HG02981 (cell line): ENCODE results near the gene AOPEP.

ENCODE experiments used
- ATAC-seq: cut with Tn5 transposase; IDR thresholded peaks from one replicate; pipeline ENCODE4 v1.9.1; 2021; ENCODE audit warnings: mild to moderate bottlenecking, moderate library complexity; ENCODE audit not compliant: unreplicated experiment

Gene AOPEP

GRCh38 chr9:95028853-95029219 is 302.3 kb downstream of the AOPEP start:
- no peak for ATAC-seq

- no peak for ATAC-seq
These were observed 302.8 kb downstream of the AOPEP start for GRCh38 chr9:95029288-95029687.

DNA sequence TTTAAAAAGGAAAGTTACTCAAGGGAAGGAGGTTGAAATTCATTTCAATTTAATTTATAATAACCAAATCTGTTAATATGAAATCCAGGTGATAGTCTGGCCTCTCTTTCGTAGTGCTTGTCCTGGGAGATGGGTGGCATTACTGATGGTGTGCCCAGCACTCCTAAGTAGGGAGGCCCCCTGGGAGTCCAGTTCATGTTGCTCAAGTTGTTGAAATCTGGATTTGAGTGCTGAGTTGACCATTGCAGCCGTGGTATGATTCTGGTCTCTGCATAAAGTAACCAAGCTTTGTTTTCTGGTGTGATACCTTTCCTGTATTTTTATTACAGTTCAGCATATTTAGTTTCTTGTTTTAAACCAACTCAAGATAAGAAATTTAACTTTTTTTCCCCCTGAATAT is 303.2 kb downstream of the AOPEP start:
- no peak for ATAC-seq

GRCh38 chr9:95030344-95030743 is 303.8 kb downstream of the AOPEP start:
- no peak for ATAC-seq

GRCh38 chr9:95030920-95031642 is 304.6 kb downstream of the AOPEP start:
- ATAC-seq = no peak

DNA sequence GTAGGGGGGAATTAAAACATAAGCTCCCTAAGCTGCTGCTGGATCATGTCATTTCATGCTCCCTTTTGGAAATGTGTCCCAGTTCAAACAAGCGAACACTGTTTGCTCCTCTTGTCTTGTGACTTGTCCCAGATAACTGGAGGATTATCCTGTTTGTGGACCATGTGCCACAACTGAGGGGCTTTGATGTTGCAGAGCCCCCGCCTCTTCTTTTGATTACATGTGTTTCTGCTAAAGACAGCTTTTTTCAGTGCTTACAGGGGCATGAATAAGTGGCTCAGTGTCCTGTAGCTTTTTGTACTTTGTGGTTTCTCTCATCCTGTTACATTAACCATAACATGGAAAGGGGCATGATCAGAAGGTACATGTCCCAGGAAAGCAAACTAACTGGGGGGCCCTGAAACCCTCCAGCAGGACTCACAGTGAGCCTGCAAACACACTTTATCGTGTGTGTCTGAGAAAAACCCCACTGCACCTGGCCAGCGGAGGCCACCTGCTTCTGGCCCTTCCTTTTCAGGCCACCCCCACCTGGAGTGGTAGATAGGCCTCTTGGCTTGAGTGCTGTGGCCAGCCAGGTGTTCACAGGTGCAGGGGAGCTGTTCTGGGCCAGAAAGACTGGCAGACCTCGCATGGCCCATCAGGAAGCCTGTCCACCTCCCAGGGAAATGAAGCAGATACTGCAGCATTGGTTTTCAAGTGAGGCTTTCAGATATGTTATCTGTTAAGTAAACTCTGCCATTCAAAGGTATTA is 305.4 kb downstream of the AOPEP start:
- ATAC-seq = no peak

DNA sequence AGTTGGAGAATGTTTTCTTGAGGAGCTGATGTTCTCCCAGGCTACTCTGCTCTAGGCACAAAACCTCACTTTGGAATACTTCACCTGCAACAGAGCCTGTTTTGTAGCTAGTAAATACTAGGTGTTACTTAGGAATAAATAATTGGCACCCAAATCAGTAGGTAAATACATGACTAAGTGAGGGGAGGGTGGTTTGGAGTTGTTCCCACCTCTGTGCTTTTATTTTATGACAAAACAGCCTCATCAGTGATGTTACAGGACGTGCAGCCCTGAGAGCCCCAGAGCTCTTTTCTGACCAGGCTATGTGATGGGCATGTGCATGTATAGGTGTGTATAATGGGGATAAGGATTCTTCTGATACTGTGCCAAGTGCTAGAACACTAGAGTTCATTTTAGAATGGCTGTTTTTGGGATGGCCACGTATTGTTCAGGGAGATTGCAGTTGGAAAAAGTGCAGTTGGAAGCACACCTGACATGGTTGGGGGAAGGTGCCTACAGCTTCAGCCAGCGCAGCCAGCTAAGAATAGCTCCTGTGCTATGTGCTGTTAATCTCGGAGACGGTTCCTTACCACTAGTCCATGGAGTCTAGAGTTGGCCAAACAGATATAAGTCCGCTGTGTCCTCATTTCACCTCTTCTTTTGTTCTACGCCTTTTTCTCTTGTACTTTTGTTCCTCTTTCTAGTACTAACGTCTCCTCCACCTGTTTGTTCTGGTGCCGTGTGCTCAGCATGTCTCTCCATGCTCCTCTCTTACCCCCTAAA is 306.3 kb downstream of the AOPEP start:
- no peak for ATAC-seq

GRCh38 chr9:95035846-95036245 is 309.3 kb downstream of the AOPEP start:
- no peak for ATAC-seq

DNA sequence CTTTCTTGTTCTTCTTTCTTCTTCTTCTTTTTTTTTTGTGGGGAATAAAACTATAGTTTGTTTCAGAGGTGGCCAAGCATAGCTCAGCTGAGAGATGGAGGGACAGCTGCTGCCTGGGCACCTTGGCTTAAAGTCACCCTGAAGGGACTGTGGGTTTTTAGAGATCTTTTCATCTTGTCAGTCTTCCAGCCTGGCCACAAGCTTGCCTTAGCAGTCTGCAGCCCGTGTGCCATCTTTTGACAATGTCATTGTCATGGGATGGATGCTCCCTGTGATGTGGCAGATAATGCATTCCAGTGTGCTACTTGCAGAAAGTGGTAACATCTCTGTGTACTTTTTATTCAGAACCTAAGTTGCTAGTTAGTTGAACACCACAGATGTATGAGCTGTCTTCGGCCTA is 310.2 kb downstream of the AOPEP start:
- no peak for ATAC-seq

GRCh38 chr9:95037789-95038521 is 311.5 kb downstream of the AOPEP start:
- ATAC-seq = no peak

DNA sequence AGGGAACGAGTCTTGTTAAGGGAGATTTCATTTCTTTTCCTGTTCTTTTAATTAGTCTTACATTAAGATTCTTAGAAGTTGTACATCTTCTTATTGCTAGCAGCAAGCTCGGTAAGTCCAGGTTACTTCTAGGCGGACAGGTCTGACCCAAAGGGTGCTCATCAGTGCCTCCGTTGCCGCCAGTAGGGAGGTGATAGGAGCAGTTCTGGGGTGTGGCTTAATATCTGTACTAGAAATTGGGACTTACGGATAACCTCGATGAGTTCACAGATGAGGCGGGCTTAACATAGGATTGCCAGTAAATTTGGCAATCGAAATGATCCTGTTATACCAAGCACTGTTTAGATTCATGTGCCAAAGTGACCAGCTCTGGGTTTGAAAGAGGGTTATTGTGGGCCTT is 312.2 kb downstream of the AOPEP start:
- ATAC-seq = no peak

DNA sequence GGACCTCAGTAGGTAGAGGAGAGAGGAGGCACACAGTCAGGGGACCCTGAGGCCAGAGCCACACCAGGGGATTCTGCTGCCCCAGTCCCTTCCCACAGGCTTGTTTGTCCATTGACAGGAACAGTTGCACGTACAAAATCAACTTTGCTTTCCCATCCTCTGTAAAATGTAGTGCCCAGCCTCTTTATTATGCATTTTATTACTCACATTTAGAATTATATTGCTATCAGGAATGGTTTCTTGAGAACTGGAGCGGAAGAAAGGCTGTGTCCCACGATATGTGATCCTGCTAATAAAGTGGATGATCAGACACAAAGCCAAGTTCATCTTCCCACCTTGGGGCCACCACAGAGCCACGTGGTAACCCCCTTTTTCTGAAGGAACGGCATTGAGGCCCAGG is 313.6 kb downstream of the AOPEP start:
- ATAC-seq = no peak

DNA sequence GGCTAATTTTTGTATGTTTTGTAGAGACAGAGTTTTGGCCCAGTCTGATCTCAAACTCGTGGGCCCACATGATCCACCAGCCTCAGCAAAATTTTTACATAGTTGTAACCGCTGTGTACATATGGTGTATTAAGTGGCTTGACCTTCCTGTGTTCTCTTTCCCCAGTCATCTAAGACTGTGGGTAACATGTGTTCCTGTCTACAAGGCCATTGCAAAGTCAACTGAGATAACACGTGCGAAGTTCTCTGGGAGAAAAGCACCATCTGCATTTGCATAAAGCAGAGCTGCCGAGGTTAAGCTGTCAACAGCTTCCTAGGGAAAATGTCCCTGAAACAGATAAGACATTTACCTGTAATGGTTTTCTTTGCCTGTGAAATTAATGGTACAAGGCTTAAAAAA is 317.3 kb downstream of the AOPEP start:
- ATAC-seq = no peak

- no peak for ATAC-seq
These were observed 318.4 kb downstream of the AOPEP start for GRCh38 chr9:95044731-95045508.

DNA sequence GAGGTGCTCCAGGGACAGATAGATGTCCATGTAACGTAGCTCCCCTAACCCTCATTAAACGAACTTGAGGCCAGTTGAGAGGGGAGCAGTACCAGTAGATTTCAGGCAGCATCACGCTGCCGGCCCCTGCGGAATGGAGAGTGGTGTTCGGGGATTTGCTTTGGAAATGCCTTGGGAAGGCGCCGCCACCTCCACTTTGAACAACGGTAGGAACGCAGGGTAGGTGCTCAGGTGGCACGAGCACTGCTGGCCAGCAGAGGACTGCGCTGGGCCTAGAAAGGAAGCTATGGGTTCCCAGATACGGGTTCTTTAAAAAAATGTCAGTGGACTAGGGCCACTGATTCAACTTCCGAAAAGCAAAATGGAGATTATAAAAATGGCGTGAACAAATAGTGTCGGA is 319.3 kb downstream of the AOPEP start:
- ATAC-seq = no peak

DNA sequence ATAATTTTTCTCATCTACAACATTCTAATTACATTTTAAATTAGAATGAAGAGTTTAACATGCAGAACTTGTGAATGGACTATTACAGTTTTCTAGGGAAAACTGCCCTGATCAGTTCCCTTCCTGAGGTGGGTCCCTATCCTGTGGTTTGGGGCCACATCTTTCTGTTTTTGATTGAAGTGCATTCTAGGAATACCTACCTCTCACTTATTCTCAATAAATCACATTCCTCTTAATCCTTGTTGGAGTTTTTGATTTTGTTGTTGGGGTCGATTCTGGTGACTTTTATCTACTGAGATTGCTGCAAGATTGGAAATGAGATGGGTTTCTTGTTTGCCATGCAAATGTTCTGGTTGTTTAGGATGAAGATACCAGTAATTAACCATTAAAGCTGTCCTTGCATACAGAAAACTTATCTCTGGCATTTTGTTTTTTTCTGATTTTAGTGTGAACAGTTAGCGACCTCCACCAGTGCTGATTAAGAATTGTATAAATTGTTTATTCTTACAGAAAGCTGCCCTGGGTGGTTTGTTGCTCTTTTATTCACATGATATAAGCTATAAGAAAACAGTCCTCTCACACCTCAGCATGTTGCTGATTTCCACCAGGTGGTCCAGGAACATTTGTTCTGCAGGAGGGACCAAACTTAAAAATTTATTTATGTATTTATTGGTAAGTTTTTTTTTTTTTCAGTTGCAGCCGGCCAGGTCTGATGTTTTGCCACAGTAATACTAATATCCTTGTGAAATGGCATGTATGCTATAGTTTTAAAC is 321.1 kb downstream of the AOPEP start:
- no peak for ATAC-seq

DNA sequence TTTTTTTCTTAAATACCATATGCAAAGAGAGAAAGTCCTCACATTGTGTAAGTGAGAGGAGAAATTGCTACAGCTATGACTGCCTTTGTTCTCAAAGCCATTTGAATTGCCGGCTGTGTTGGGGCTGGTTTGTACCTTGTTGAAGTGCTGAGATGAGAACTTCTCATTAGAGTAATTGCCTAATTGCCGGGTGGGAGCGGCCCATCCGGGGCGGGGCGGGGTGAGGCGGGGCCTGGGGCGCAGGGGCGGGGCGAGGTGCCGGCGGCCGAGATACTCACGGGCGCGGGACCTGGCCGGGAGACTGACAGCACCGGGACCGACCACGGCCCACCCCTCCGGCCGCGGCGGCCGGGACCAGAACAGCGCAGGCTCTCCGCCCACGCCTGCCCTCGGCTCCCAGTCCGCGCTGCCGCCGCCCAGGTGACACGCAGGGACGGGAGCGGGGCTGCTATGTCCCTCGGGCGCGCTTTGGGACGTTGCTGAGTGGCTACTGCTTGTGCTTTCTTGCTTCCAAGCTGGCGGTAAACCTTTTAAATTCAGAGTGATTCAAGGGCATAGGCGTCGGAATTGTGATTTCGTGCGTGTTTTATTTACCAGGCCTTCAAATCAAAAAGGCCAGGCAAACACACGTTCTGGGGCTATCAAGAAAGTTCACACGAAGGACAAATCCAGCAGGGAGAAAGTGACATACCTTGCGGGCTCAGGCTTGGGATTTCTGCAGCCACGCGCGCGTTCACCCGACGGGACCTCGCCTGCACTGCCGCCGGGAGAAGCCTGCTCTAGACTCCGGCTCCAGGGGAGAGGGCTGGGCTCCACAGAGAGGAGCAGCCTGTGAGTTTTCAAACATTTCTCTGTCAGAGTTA is 322.0 kb downstream of the AOPEP start:
- ATAC-seq = peak; percentile 68

DNA sequence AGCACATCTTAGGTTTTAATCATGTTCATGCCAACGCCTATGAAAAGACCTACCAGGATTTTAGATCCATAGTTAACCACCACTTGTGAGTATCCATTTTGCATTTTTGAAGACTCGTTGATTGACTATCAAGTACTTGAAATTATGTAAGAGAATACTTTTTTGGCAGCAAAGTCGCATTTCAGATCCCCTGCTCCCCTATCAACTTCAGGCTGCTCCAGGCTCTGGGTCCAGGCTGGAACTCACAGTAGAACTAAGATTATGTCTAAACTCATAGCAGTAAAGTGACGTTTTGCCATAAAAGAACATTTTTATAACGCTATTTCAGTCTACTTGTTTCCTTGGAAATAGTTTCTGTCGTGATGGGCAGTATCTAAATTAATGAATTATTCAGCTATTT is 323.3 kb downstream of the AOPEP start:
- no peak for ATAC-seq
